HG02938 (cell line): ENCODE results near the gene TBC1D22A.
"Not testable (repeated sequence)": the region's sequence is repeated elsewhere in the genome, so short reads cannot be mapped to it uniquely, and the experiment has no call there.

ENCODE experiments used
- ATAC-seq: cut with Tn5 transposase; IDR thresholded peaks from one replicate; pipeline ENCODE4 v1.9.1; 2021; ENCODE audit warnings: mild to moderate bottlenecking, moderate library complexity; ENCODE audit not compliant: unreplicated experiment

The TBC1D22A gene

GRCh38 chr22:47168900-47169800, 406.7 kb downstream of the TBC1D22A start:
- ATAC-seq: no peak

GRCh38 chr22:47169801-47170140, 407.3 kb downstream of the TBC1D22A start:
- ATAC-seq: no peak

- not testable (repeated sequence) for ATAC-seq
Measured at GRCh38 chr22:47170511-47171440, 408.3 kb downstream of the TBC1D22A start.

- no peak for ATAC-seq
Measured at GRCh38 chr22:47171441-47172221, 409.2 kb downstream of the TBC1D22A start.

- ATAC-seq: no peak
Measured at GRCh38 chr22:47172771-47173534, 410.5 kb downstream of the TBC1D22A start.

- no peak for ATAC-seq
Measured at GRCh38 chr22:47173535-47174021, 411.1 kb downstream of the TBC1D22A start.

- no peak for ATAC-seq
Measured at GRCh38 chr22:47174096-47174495, 411.6 kb downstream of the TBC1D22A start.

- no peak for ATAC-seq
Measured at GRCh38 chr22:47174671-47175112, 412.2 kb downstream of the TBC1D22A start.

GRCh38 chr22:47175151-47176025, 412.9 kb downstream of the TBC1D22A start:
- ATAC-seq: no peak

GRCh38 chr22:47176026-47176389, 413.6 kb downstream of the TBC1D22A start:
- no peak for ATAC-seq

GRCh38 chr22:47176573-47177333, 414.3 kb downstream of the TBC1D22A start:
- ATAC-seq: no peak

GRCh38 chr22:47177334-47177815, 414.9 kb downstream of the TBC1D22A start:
- ATAC-seq: no peak

- ATAC-seq: no peak
Measured at GRCh38 chr22:47178339-47178738, 415.9 kb downstream of the TBC1D22A start.

GRCh38 chr22:47180796-47181195, 418.3 kb downstream of the TBC1D22A start:
- no peak for ATAC-seq

- ATAC-seq: no peak
Measured at GRCh38 chr22:47187176-47187957, 424.9 kb downstream of the TBC1D22A start.

GRCh38 chr22:47188261-47189055, 426.0 kb downstream of the TBC1D22A start:
- ATAC-seq: no peak
